Activated naive CD8-positive, alpha-beta T cell treated with anti-CD3 and anti-CD28 coated beads for 36 hours (primary cell): ENCODE data around the gene DIAPH2. TPM values are rescaled to one million over a fixed set of nuclear protein-coding genes. Genes with fewer than 3 reads are reported as not detected.

Experiments used
- DNase-seq: peaks from one replicate; pipeline ENCODE4 v3.0.0; 2021
- H3K27ac Mint-ChIP-seq: one replicate; pipeline ENCODE4 v1.8.0; 2022; ENCODE audit warnings: mild to moderate bottlenecking, moderate library complexity, mixed read lengths
- H3K27me3 Mint-ChIP-seq: one replicate; pipeline ENCODE4 v1.8.0; 2022; ENCODE audit warnings: mild to moderate bottlenecking, mixed read lengths
- H3K36me3 Mint-ChIP-seq: one replicate; pipeline ENCODE4 v1.8.0; 2021; ENCODE audit warnings: mild to moderate bottlenecking, mixed read lengths
- H3K4me1 Mint-ChIP-seq: one replicate; pipeline ENCODE4 v1.8.0; 2021; ENCODE audit warnings: mixed read lengths
- H3K4me3 Mint-ChIP-seq: one replicate; pipeline ENCODE4 v1.8.0; 2022; ENCODE audit warnings: mild to moderate bottlenecking, moderate library complexity, mixed read lengths
- H3K9me3 Mint-ChIP-seq: one replicate; pipeline ENCODE4 v1.8.0; 2022; ENCODE audit warnings: mixed read lengths
- total RNA-seq, 2 experiments: library from RNA; stranded (reverse); gene quantifications; one replicate each; pipeline ENCODE4 v1.2.3, GENCODE V29; 2021

The DIAPH2 gene
- total RNA-seq, 2 experiments from 2014 or later, result 4.8 to 5.5 TPM

- no peak overlapping the region for H3K4me3 Mint-ChIP-seq
- no peaks in the 10 kb centered on the region for H3K36me3 Mint-ChIP-seq
- H3K27ac Mint-ChIP-seq, result no peak overlapping the region
- H3K27me3 Mint-ChIP-seq, result no peaks in the 10 kb centered on the region
- DNase-seq, result no peak
- H3K9me3 Mint-ChIP-seq, result no peaks in the 10 kb centered on the region
- no peaks in the 10 kb centered on the region for H3K4me1 Mint-ChIP-seq
Measured at GRCh38 chrX:97252111-97252510, 567.5 kb downstream of the DIAPH2 start.

GRCh38 chrX:97260679-97261078 lies 576.0 kb downstream of the DIAPH2 start:
- DNase-seq, result no peak
- H3K36me3 Mint-ChIP-seq, result peaks cover 6% of the 10 kb centered on the region
- H3K27ac Mint-ChIP-seq, result no peak overlapping the region
- H3K27me3 Mint-ChIP-seq, result no peaks in the 10 kb centered on the region
- no peak overlapping the region for H3K4me3 Mint-ChIP-seq
- no peaks in the 10 kb centered on the region for H3K9me3 Mint-ChIP-seq
- H3K4me1 Mint-ChIP-seq, result no peaks in the 10 kb centered on the region

GRCh38 chrX:97266406-97267121 lies 581.9 kb downstream of the DIAPH2 start:
- H3K4me3 Mint-ChIP-seq, result no peak overlapping the region
- no peaks in the 10 kb centered on the region for H3K9me3 Mint-ChIP-seq
- no peaks in the 10 kb centered on the region for H3K36me3 Mint-ChIP-seq
- peaks cover 3% of the 10 kb centered on the region for H3K4me1 Mint-ChIP-seq
- no peak for DNase-seq
- H3K27me3 Mint-ChIP-seq, result no peaks in the 10 kb centered on the region
- no peak overlapping the region for H3K27ac Mint-ChIP-seq

GRCh38 chrX:97267396-97268181 lies 582.9 kb downstream of the DIAPH2 start:
- peaks cover 3% of the 10 kb centered on the region for H3K4me1 Mint-ChIP-seq
- DNase-seq, result no peak
- H3K27me3 Mint-ChIP-seq, result no peaks in the 10 kb centered on the region
- no peaks in the 10 kb centered on the region for H3K9me3 Mint-ChIP-seq
- H3K4me3 Mint-ChIP-seq, result no peak overlapping the region
- no peaks in the 10 kb centered on the region for H3K36me3 Mint-ChIP-seq
- H3K27ac Mint-ChIP-seq, result no peak overlapping the region

GRCh38 chrX:97268182-97268680 lies 583.6 kb downstream of the DIAPH2 start:
- Mint-ChIP-seq H3K27ac (no peak overlapping the region), H3K4me3 (no peak overlapping the region), H3K36me3 (no peaks in the 10 kb centered on the region), H3K4me1 (peaks cover 3% of the 10 kb centered on the region), H3K27me3 (no peaks in the 10 kb centered on the region), H3K9me3 (no peaks in the 10 kb centered on the region)
- no peak for DNase-seq

GRCh38 chrX:97284531-97284930 lies 599.9 kb downstream of the DIAPH2 start:
- Mint-ChIP-seq H3K27ac (no peak overlapping the region), H3K36me3 (no peaks in the 10 kb centered on the region), H3K27me3 (no peaks in the 10 kb centered on the region), H3K9me3 (no peaks in the 10 kb centered on the region), H3K4me1 (no peaks in the 10 kb centered on the region), H3K4me3 (no peak overlapping the region)
- no peak for DNase-seq

GRCh38 chrX:97290199-97290598 lies 605.6 kb downstream of the DIAPH2 start:
- Mint-ChIP-seq H3K36me3 (no peaks in the 10 kb centered on the region), H3K27me3 (no peaks in the 10 kb centered on the region), H3K4me3 (no peak overlapping the region), H3K27ac (no peak overlapping the region), H3K4me1 (no peaks in the 10 kb centered on the region), H3K9me3 (no peaks in the 10 kb centered on the region)
- DNase-seq, result no peak

- no peaks in the 10 kb centered on the region for H3K27me3 Mint-ChIP-seq
- H3K9me3 Mint-ChIP-seq, result no peaks in the 10 kb centered on the region
- no peaks in the 10 kb centered on the region for H3K4me1 Mint-ChIP-seq
- DNase-seq, result no peak
- no peaks in the 10 kb centered on the region for H3K36me3 Mint-ChIP-seq
- H3K4me3 Mint-ChIP-seq, result no peak overlapping the region
- H3K27ac Mint-ChIP-seq, result no peak overlapping the region
Measured at GRCh38 chrX:97294041-97294440, 609.4 kb downstream of the DIAPH2 start.

GRCh38 chrX:97295954-97296353 lies 611.3 kb downstream of the DIAPH2 start:
- H3K4me1 Mint-ChIP-seq, result no peaks in the 10 kb centered on the region
- H3K27ac Mint-ChIP-seq, result no peak overlapping the region
- no peaks in the 10 kb centered on the region for H3K36me3 Mint-ChIP-seq
- H3K9me3 Mint-ChIP-seq, result no peaks in the 10 kb centered on the region
- H3K4me3 Mint-ChIP-seq, result no peak overlapping the region
- no peaks in the 10 kb centered on the region for H3K27me3 Mint-ChIP-seq
- DNase-seq, result no peak

GRCh38 chrX:97306771-97307470 lies 622.3 kb downstream of the DIAPH2 start:
- Mint-ChIP-seq H3K27ac (no peak overlapping the region), H3K4me1 (no peaks in the 10 kb centered on the region), H3K27me3 (no peaks in the 10 kb centered on the region), H3K4me3 (no peak overlapping the region), H3K36me3 (no peaks in the 10 kb centered on the region), H3K9me3 (no peaks in the 10 kb centered on the region)
- DNase-seq, result no peak

- no peak overlapping the region for H3K27ac Mint-ChIP-seq
- no peak overlapping the region for H3K4me3 Mint-ChIP-seq
- no peak for DNase-seq
- H3K27me3 Mint-ChIP-seq, result no peaks in the 10 kb centered on the region
- H3K36me3 Mint-ChIP-seq, result no peaks in the 10 kb centered on the region
- no peaks in the 10 kb centered on the region for H3K9me3 Mint-ChIP-seq
- H3K4me1 Mint-ChIP-seq, result no peaks in the 10 kb centered on the region
Measured at GRCh38 chrX:97308171-97308570, 623.5 kb downstream of the DIAPH2 start.

- H3K27ac Mint-ChIP-seq, result no peak overlapping the region
- DNase-seq, result no peak
- H3K4me3 Mint-ChIP-seq, result no peak overlapping the region
- H3K36me3 Mint-ChIP-seq, result no peaks in the 10 kb centered on the region
- H3K4me1 Mint-ChIP-seq, result no peaks in the 10 kb centered on the region
- H3K9me3 Mint-ChIP-seq, result no peaks in the 10 kb centered on the region
- no peaks in the 10 kb centered on the region for H3K27me3 Mint-ChIP-seq
Measured at GRCh38 chrX:97309487-97310116, 625.0 kb downstream of the DIAPH2 start.

- Mint-ChIP-seq H3K27me3 (no peaks in the 10 kb centered on the region), H3K27ac (no peak overlapping the region), H3K4me3 (no peak overlapping the region), H3K36me3 (no peaks in the 10 kb centered on the region), H3K4me1 (no peaks in the 10 kb centered on the region), H3K9me3 (no peaks in the 10 kb centered on the region)
- no peak for DNase-seq
Measured at GRCh38 chrX:97310373-97310772, 625.7 kb downstream of the DIAPH2 start.

- no peak for DNase-seq
- no peaks in the 10 kb centered on the region for H3K9me3 Mint-ChIP-seq
- no peaks in the 10 kb centered on the region for H3K27me3 Mint-ChIP-seq
- H3K4me3 Mint-ChIP-seq, result no peak overlapping the region
- no peaks in the 10 kb centered on the region for H3K4me1 Mint-ChIP-seq
- no peaks in the 10 kb centered on the region for H3K36me3 Mint-ChIP-seq
- H3K27ac Mint-ChIP-seq, result no peak overlapping the region
Measured at GRCh38 chrX:97311066-97311778, 626.6 kb downstream of the DIAPH2 start.
